GM12878 (cell line): ENCODE results near the gene CRTAP. TPM values are rescaled to one million over a fixed set of nuclear protein-coding genes. Genes with fewer than 3 reads are reported as not detected.

Experiments used
- ATAC-seq: fragments of 200-7000 bp; cut with Tn5 transposase; 3 replicates; pipeline ENCODE4 v1.9.1; 2020; ENCODE audit warnings: mild to moderate bottlenecking, moderate library complexity
- BruUV-seq: library from RNA; stranded (reverse); fragments of 400-500 nt; replicated peaks from 2 replicates; lab custom pipeline; 2021; lab: Mats Ljungman, UMichigan
- CTCF ChIA-PET: fragments of 300-600 bp; sonication (Branson Sonifier 250); formaldehyde crosslinking; extraction: SDS; loops from one replicate; lab custom pipeline; 2021; ENCODE audit warnings: inconsistent platforms; lab: Yijun Ruan, JAX
- POLR2A ChIA-PET: fragments of 350-600 bp; formaldehyde crosslinking; extraction: SDS; loops from one replicate; lab custom pipeline; 2021; ENCODE audit warnings: inconsistent platforms; lab: Charles Lee
- RAD21 ChIA-PET: fragments of 300-600 bp; sonication (Branson Sonifier 250); formaldehyde crosslinking; loops from one replicate; lab custom pipeline; 2023; ENCODE audit warnings: antibody characterized with exemption; ENCODE audit not compliant: unreplicated experiment; lab: Charles Lee
- SMC1A ChIA-PET: fragments of 300-600 bp; sonication (Branson Sonifier 250); formaldehyde crosslinking; loops from one replicate; lab custom pipeline; 2023; ENCODE audit not compliant: unreplicated experiment, uncharacterized antibody; lab: Charles Lee
- DNase-seq: peaks from one replicate; pipeline ENCODE4 v3.0.0-alpha.2; 2011; ENCODE audit warnings: low read depth, low spot score
- FAIRE-seq: peaks from 3 replicates; lab custom pipeline; 2011; peaks lifted over from hg19 to GRCh38; lab: Jason Lieb, UNC
- H2AFZ ChIP-seq: 2 replicates; pipeline ENCODE4 v1.6.0; 2011; ENCODE audit warnings: low read depth, low read length, control low read depth; ENCODE audit not compliant: control insufficient read depth
- H3K27ac ChIP-seq: 2 replicates; pipeline ENCODE4 v1.5.1; 2011; ENCODE audit warnings: control low read depth; ENCODE audit not compliant: control insufficient read depth, insufficient read depth
- H3K27me3 ChIP-seq, 2 experiments: replicated peaks in 1 of 2; 2 replicates each; pipeline versions ENCODE4 v1.6.0 to v1.6.1; 2011; ENCODE audit warnings: low read length in 1 of 2; ENCODE audit not compliant: control insufficient read depth in 2 of 2, insufficient read depth in 2 of 2
- H3K36me3 ChIP-seq, 2 experiments: 2 replicates each; pipeline ENCODE4 v1.5.1; 2011; ENCODE audit warnings: low read length in 1 of 2; ENCODE audit not compliant: control insufficient read depth in 2 of 2, insufficient read depth in 2 of 2
- H3K4me1 ChIP-seq: 2 replicates; pipeline ENCODE4 v1.6.1; 2011; ENCODE audit warnings: mild to moderate bottlenecking, low read length, moderate library complexity, mixed read lengths; ENCODE audit not compliant: control insufficient read depth, insufficient read depth
- H3K4me2 ChIP-seq: 2 replicates; pipeline ENCODE4 v1.6.0; 2011; ENCODE audit warnings: control low read depth; ENCODE audit not compliant: control insufficient read depth, insufficient read depth
- H3K4me3 ChIP-seq: fragments of 200-600 bp; sonication (generic); 2 replicates; pipeline ENCODE4 v1.5.1; 2016
- H3K79me2 ChIP-seq: 2 replicates; pipeline ENCODE4 v1.6.0; 2011; ENCODE audit warnings: low read length; ENCODE audit not compliant: control insufficient read depth, insufficient read depth
- H3K9ac ChIP-seq: 2 replicates; pipeline ENCODE4 v1.8.0; 2011; ENCODE audit warnings: low read length, control low read depth, mixed read lengths; ENCODE audit not compliant: control insufficient read depth, insufficient read depth
- H3K9me3 ChIP-seq: replicated peaks from 3 replicates; pipeline ENCODE4 v1.5.1; 2011; ENCODE audit warnings: mild to moderate bottlenecking, low read length; ENCODE audit not compliant: control insufficient read depth, insufficient read depth
- H4K20me1 ChIP-seq: 2 replicates; pipeline ENCODE4 v1.6.0; 2011; ENCODE audit not compliant: control insufficient read depth, insufficient read depth
- CREM ChIP-seq: IDR thresholded peaks from 2 replicates; pipeline ENCODE4 v1.6.1; 2014; ENCODE audit warnings: antibody characterized with exemption, low read depth
- SREBF2 ChIP-seq: IDR thresholded peaks from 2 replicates; pipeline ENCODE4 v1.6.1; 2012; ENCODE audit warnings: mild to moderate bottlenecking, low read length
- YY1 ChIP-seq: IDR thresholded peaks from 2 replicates; pipeline ENCODE4 v1.6.1; 2011; ENCODE audit warnings: low read depth, mild to moderate bottlenecking, low read length
- WGBS: methylation state at CpG from one replicate; pipeline ENCODE4 v1.1.6; 2016; ENCODE audit warnings: low lambda C conversion rate; ENCODE audit not compliant: insufficient replicate concordance, insufficient coverage; ENCODE audit errors: missing lambda C conversion rate; 5-methylcytosine and 5-hydroxymethylcytosine counted together
- in situ Hi-C: fragments of 300-500 bp; cut with MboI; formaldehyde crosslinking; loops from 9 replicates; pipeline ENCODE4 v1.14.3; 2018; ENCODE audit warnings: mixed read lengths
- intact Hi-C: fragments of 100-400 bp; cut with micrococcal nuclease; formaldehyde crosslinking; loops from one replicate; pipeline ENCODE4 v1.14.2; 2022; ENCODE audit not compliant: unreplicated experiment
- polyA plus RNA-seq, 11 experiments: library from polyadenylated mRNA; depleted of rRNA in 4 of 11; unstranded in 6 of 11; stranded (reverse) in 5 of 11; fragments of >200 nt; fragmentation: Nextera tagmentation in 4 of 11; fragmentation: Illumina TruSeq in 1 of 11; extraction: Ambion mirVana in 4 of 11; extraction: Trizol in 1 of 11; gene quantifications; 1 replicate in 1 of 11; 2 replicates in 10 of 11; pipeline versions ENCODE4 v1.2.1 to v1.2.3, GENCODE V29; 2011 to 2016; ENCODE audit warnings: inconsistent platforms in 2 of 11, missing spikeins in 2 of 11, low read depth in 1 of 11
- total RNA-seq, 4 experiments: library from RNA; depleted of rRNA in 3 of 4; stranded (reverse); fragments of >200 nt in 3 of 4; fragmentation: Illumina TruSeq in 1 of 4; extraction: Trizol in 1 of 4; gene quantifications; 2 replicates each; pipeline versions ENCODE4 v1.2.1 to v1.2.3, GENCODE V29; 2013 to 2021
- TF ChIP-seq, protein P1 (sequence below): IDR thresholded peaks from 2 replicates; pipeline ENCODE4 v1.6.1; 2011; ENCODE audit warnings: borderline replicate concordance, low read depth, mild to moderate bottlenecking, moderate library complexity, mixed read lengths, low read length; ENCODE audit not compliant: insufficient read depth; ENCODE audit errors: extremely low read length
- TF ChIP-seq, protein P2 (sequence below): IDR thresholded peaks from 2 replicates; pipeline ENCODE4 v1.6.1; 2011; ENCODE audit warnings: borderline replicate concordance, low read depth, mild to moderate bottlenecking, moderate library complexity, low read length; ENCODE audit not compliant: insufficient read depth, poor library complexity, severe bottlenecking

The CRTAP gene
- total and polyA plus RNA-seq, 10 of the 15 experiments (the other 5 are each of a cell fraction or from before 2014, with no cell fraction given) = 6.0 to 42.3 (median 23.3) TPM

DNA sequence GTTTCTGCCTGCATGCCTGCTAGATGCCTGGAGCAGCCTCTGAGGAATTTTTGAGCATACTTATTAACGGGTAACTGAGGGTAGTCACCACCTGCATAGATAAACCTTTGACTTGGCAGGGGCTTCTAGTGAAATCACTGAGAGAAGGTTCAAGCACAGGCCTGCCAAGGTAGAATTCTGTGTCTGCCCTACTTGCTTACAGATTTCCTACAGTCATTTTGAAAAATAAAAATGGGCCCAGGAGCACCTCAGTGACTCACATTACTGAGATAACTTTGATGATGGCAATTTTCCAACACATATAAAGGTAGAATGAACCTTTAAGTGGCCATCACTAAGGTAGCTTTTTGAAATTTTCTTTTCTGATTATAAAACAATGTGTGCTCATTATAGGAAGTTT, 10.8 kb downstream of the CRTAP start (continued):
- TF ChIP-seq CREM (no peak), YY1 (no peak)

DNA sequence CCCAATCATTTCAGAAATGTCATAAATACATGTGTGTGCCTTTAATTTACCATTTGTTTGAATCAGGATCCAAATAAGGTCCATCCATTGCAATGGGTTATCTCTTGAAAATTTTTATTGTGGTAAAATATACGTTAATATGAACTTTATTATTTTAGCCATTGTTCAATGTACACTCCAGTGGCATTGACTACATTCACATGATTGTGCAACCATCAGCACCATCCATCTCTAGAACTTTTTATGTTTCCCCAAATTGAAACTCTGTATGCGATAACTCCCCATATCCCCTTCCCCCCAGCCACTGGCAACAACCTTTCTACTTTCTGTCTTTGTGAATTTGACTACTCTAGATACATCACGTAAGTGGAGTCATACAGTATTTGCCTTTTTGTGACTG, 12.0 kb downstream of the CRTAP start:
- no peak for DNase-seq
- H3K36me3 ChIP-seq = no peaks in the 10 kb centered on the region
- RAD21 ChIA-PET = interaction anchor here (0.6 kb wide), 1 partner anchor 270 kb away, joined by 4 read pairs; no protein-coding TSS in a partner anchor
- ATAC-seq = no peak
- H4K20me1 ChIP-seq = no peaks in the 10 kb centered on the region
- no TSS peak for BruUV-seq
- H3K4me2 ChIP-seq = no peak overlapping the region
- no peak for FAIRE-seq
- H3K4me3 ChIP-seq = no peak overlapping the region
- in situ Hi-C loops (no loop called here), intact Hi-C loops (loop anchor here (5.0 kb wide), 1 partner anchor 179 kb away; no protein-coding TSS in a partner anchor)
- no peaks in the 10 kb centered on the region for H3K9me3 ChIP-seq
- SMC1A ChIA-PET = no interaction called here
- CTCF ChIA-PET = interaction anchor here (1.0 to 2.0 kb wide), 4 partner anchors 10 to 247 kb away, joined by 3 to 10 read pairs (median 3); no protein-coding TSS in a partner anchor
- H3K79me2 ChIP-seq = no peaks in the 10 kb centered on the region
- H3K27me3 ChIP-seq = no peaks in the 10 kb centered on the region
- H3K27ac ChIP-seq = no peak overlapping the region
- TF ChIP-seq, protein P1, sequence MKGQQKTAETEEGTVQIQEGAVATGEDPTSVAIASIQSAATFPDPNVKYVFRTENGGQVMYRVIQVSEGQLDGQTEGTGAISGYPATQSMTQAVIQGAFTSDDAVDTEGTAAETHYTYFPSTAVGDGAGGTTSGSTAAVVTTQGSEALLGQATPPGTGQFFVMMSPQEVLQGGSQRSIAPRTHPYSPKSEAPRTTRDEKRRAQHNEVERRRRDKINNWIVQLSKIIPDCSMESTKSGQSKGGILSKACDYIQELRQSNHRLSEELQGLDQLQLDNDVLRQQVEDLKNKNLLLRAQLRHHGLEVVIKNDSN = no peak
- TF ChIP-seq, protein P2, sequence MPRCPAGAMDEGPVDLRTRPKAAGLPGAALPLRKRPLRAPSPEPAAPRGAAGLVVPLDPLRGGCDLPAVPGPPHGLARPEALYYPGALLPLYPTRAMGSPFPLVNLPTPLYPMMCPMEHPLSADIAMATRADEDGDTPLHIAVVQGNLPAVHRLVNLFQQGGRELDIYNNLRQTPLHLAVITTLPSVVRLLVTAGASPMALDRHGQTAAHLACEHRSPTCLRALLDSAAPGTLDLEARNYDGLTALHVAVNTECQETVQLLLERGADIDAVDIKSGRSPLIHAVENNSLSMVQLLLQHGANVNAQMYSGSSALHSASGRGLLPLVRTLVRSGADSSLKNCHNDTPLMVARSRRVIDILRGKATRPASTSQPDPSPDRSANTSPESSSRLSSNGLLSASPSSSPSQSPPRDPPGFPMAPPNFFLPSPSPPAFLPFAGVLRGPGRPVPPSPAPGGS = no peak
- TF ChIP-seq SREBF2 = no peak
- POLR2A ChIA-PET = no interaction called here
- H2AFZ ChIP-seq = no peak overlapping the region
- 97% methylated on average over 3 of the region's 3 CpGs for WGBS
- H3K4me1 ChIP-seq = no peaks in the 10 kb centered on the region
- H3K9ac ChIP-seq = no peak overlapping the region
